HL-60 (cell line): ENCODE results near the gene AMN1.

Experiments used
- CTCF ChIP-seq: IDR thresholded peaks from one replicate; pipeline ENCODE4 v1.5.1; 2011; ENCODE audit warnings: low read length, control low read depth, inconsistent platforms; ENCODE audit not compliant: insufficient read depth
- POLR2AphosphoS5 ChIP-seq: IDR thresholded peaks from 2 replicates; pipeline ENCODE4 v1.6.1; 2012; ENCODE audit warnings: low read depth
- SPI1 ChIP-seq: IDR thresholded peaks from 2 replicates; pipeline ENCODE4 v1.6.1; 2012; ENCODE audit warnings: low read depth, mild to moderate bottlenecking, borderline replicate concordance

GRCh38 chr12:31745242-31745641 is 16.4 kb upstream of the AMN1 start:
- TF ChIP-seq CTCF: no peak
- TF ChIP-seq POLR2AphosphoS5: no peak
- no peak for TF ChIP-seq SPI1
